Activated CD8-positive, alpha-beta T cell treated with anti-CD3 and anti-CD28 coated beads for 36 hours (primary cell): ENCODE measurements around the gene DPH5. TPM values are rescaled to one million over a fixed set of nuclear protein-coding genes. Genes with fewer than 3 reads are reported as not detected.

Source experiments
- ATAC-seq: fragments of 200-7000 bp; cut with Tn5 transposase; one replicate; pipeline ENCODE4 v1.10.0; 2021; ENCODE audit warnings: mild to moderate bottlenecking, moderate library complexity
- CTCF ChIA-PET: fragments of 350-600 bp; sonication (Branson Sonifier 250); formaldehyde crosslinking; loops from one replicate; lab custom pipeline; 2021; ENCODE audit warnings: antibody characterized with exemption; lab: Charles Lee
- POLR2A ChIA-PET: fragments of 350-600 bp; sonication (Branson Sonifier 250); formaldehyde crosslinking; loops from one replicate; lab custom pipeline; 2021; ENCODE audit warnings: antibody characterized with exemption; lab: Charles Lee
- DNase-seq: peaks from one replicate; pipeline ENCODE4 v3.0.0-alpha.2; 2020
- H3K27ac Mint-ChIP-seq: one replicate; pipeline ENCODE4 v1.8.0; 2021; ENCODE audit warnings: mild to moderate bottlenecking, mixed read lengths
- H3K27me3 Mint-ChIP-seq: one replicate; pipeline ENCODE4 v1.8.0; 2021; ENCODE audit warnings: mixed read lengths
- H3K36me3 Mint-ChIP-seq: one replicate; pipeline ENCODE4 v1.8.0; 2021; ENCODE audit warnings: low read depth, mixed read lengths
- H3K4me1 Mint-ChIP-seq: one replicate; pipeline ENCODE4 v1.8.0; 2021; ENCODE audit warnings: low read depth, mixed read lengths
- H3K4me3 Mint-ChIP-seq: one replicate; pipeline ENCODE4 v1.8.0; 2021; ENCODE audit warnings: mild to moderate bottlenecking, moderate library complexity, mixed read lengths
- H3K9me3 Mint-ChIP-seq: one replicate; pipeline ENCODE4 v1.8.0; 2021; ENCODE audit warnings: mixed read lengths
- intact Hi-C: fragments of 100-400 bp; cut with micrococcal nuclease; formaldehyde crosslinking; loops from one replicate; pipeline ENCODE4 v1.10.0; 2022
- total RNA-seq, 2 experiments: library from RNA; stranded (reverse); gene quantifications; one replicate each; pipeline ENCODE4 v1.2.3, GENCODE V29; 2021
- TF ChIP-seq, protein P1 (sequence below): fragments of 200-600 bp; IDR thresholded peaks from one replicate; pipeline ENCODE4 v1.8.0; 2022; ENCODE audit warnings: antibody characterized with exemption, mild to moderate bottlenecking

Gene DPH5
- total RNA-seq, 2 experiments from 2014 or later: 77.3 to 77.4 TPM

DNA sequence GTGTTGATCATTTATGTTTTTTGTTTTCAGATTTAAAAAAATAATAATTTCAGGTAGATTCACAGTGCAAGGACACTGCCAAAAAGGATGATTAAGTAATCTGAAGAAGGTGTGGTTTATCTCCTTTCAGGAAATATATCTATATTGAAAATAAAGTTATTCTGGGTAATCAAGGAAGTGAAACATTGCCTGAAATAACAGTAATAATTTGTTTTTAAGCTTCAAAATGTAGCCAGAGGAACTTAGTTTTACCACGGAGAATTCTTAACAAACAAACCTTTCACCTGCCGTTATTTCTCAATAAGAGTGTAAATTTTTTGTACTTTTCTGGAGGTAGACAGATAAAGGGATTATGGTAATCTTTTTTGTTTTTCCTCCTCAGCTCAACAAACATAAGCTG is 2.9 kb upstream of the DPH5 start:
- Mint-ChIP-seq H3K4me1 (peaks cover 53% of the 10 kb centered on the region), H3K36me3 (peaks cover 71% of the 10 kb centered on the region), H3K27ac (peak overlapping the region; percentile 24), H3K27me3 (no peaks in the 10 kb centered on the region), H3K9me3 (peaks cover 6% of the 10 kb centered on the region), H3K4me3 (peak overlapping the region; percentile 99)
- DNase-seq (no peak), ATAC-seq (no peak)
- intact Hi-C loops: loop anchor here (5.0 to 10.0 kb wide), 4 partner anchors 44 to 214 kb away; no protein-coding TSS in a partner anchor
- TF ChIP-seq, protein P1, sequence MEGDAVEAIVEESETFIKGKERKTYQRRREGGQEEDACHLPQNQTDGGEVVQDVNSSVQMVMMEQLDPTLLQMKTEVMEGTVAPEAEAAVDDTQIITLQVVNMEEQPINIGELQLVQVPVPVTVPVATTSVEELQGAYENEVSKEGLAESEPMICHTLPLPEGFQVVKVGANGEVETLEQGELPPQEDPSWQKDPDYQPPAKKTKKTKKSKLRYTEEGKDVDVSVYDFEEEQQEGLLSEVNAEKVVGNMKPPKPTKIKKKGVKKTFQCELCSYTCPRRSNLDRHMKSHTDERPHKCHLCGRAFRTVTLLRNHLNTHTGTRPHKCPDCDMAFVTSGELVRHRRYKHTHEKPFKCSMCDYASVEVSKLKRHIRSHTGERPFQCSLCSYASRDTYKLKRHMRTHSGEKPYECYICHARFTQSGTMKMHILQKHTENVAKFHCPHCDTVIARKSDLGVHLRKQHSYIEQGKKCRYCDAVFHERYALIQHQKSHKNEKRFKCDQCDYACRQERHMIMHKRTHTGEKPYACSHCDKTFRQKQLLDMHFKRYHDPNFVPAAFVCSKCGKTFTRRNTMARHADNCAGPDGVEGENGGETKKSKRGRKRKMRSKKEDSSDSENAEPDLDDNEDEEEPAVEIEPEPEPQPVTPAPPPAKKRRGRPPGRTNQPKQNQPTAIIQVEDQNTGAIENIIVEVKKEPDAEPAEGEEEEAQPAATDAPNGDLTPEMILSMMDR: no peak
- ChIA-PET POLR2A (interaction anchor here (1.5 kb wide), 1 partner anchor 209 kb away, joined by 5 read pairs; no protein-coding TSS in a partner anchor), CTCF (interaction anchor here (1.3 to 3.1 kb wide), 3 partner anchors 88 to 260 kb away, joined by 3 to 9 read pairs (median 4); no protein-coding TSS in a partner anchor)

DNA sequence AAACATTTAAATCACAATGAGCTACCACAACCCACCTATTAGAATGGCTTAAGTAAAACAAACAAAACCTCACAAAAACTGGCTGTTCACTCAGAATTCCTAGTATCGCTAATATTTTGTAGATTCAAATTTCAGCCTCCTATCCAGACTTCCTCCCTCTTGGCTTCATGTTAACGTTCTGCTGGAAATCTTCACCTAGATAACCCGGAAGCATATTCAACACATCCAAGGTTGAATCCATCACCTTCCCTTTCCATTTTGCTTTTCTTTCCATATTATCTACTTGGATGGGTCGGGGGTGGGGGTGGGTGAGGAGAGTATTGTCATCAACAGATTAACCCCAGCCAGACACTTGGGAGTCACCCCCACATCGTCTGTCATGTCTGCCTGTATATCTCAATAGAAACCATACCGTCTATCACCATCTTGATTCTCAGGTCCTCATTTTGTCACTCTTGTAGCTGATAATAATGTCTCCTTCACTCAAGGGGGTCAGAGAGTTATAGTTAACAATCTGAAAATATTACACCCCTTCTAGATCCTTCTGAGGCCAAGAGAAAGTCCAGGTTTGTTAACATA is 1.7 kb upstream of the DPH5 start:
- TF ChIP-seq, protein P1: no peak
- POLR2A ChIA-PET: interaction anchor here (0.8 to 1.3 kb wide), 3 partner anchors 25 to 259 kb away, joined by 3 to 4 read pairs (median 3); no protein-coding TSS in a partner anchor
- CTCF ChIA-PET: interaction anchor here (0.9 to 3.1 kb wide), 5 partner anchors 14 to 261 kb away, joined by 3 to 9 read pairs (median 3); no protein-coding TSS in a partner anchor
- no peaks in the 10 kb centered on the region for H3K27me3 Mint-ChIP-seq
- peaks cover 59% of the 10 kb centered on the region for H3K4me1 Mint-ChIP-seq
- peak overlapping the region; percentile 58 for H3K27ac Mint-ChIP-seq
- ATAC-seq (no peak), DNase-seq (no peak)
- peak overlapping the region; percentile 99 for H3K4me3 Mint-ChIP-seq
- H3K9me3 Mint-ChIP-seq: peaks cover 3% of the 10 kb centered on the region
- intact Hi-C loops: loop anchor here (5.0 to 10.0 kb wide), 4 partner anchors 45 to 215 kb away; no protein-coding TSS in a partner anchor
- H3K36me3 Mint-ChIP-seq: peaks cover 72% of the 10 kb centered on the region

DNA sequence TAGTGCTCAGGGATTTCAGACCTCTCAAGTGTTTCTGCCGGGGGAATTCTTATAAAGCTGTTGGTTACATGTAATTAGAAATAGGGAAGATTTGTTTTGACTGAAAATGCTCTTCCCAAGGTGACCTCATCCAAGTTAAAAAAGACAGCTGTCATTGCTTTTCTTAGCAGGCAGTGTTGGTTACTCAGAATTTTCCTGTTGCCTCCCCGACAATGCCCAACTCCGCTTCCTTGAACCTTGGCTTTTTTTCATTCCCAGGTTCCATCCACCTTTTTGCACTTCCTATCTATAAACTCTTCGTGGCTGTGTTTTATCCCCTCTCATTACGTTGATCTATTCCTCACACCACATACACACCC is 825 bp upstream of the DPH5 start:
- Mint-ChIP-seq H3K9me3 (peaks cover 1% of the 10 kb centered on the region), H3K4me1 (peaks cover 63% of the 10 kb centered on the region), H3K27ac (peak overlapping the region; percentile 97), H3K27me3 (no peaks in the 10 kb centered on the region), H3K4me3 (peak overlapping the region; percentile 99), H3K36me3 (peaks cover 71% of the 10 kb centered on the region)
- intact Hi-C loops: loop anchor here (5.0 to 10.0 kb wide), 4 partner anchors 46 to 216 kb away; no protein-coding TSS in a partner anchor
- ChIA-PET POLR2A (interaction anchor here (0.9 to 1.5 kb wide), 7 partner anchors 11 to 262 kb away, joined by 3 to 5 read pairs (median 3); no protein-coding TSS in a partner anchor), CTCF (interaction anchor here (0.9 to 3.1 kb wide), 3 partner anchors 23 to 262 kb away, joined by 3 to 9 read pairs (median 3); no protein-coding TSS in a partner anchor)
- no peak for ATAC-seq
- TF ChIP-seq, protein P1: no peak
- DNase-seq: no peak

DNA sequence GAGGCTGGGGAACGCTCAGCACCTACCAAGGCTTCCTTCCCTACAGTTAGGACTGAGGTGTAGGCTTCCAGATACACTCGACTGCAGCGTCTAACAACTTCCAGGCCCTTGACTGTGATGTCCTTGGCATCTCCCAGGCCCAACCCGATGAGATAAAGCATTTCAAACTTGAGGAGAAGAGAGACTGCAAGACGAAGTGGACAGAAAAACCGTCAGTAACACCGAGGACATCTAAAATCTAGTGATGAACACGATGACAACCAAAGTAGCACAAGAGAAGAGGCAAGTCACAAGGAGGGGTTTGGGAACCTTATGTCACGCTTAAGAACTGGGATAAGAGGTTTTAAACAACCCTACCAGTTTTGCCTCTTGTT is 314 bp downstream of the DPH5 start:
- H3K4me1 Mint-ChIP-seq: peaks cover 64% of the 10 kb centered on the region
- CTCF ChIA-PET: interaction anchor here (0.6 to 1.8 kb wide), 7 partner anchors 92 to 332 kb away, joined by 3 to 5 read pairs (median 3); no protein-coding TSS in a partner anchor
- ATAC-seq: peak; percentile 35
- peak overlapping the region; percentile 97 for H3K27ac Mint-ChIP-seq
- peaks cover under 1% of the 10 kb centered on the region for H3K9me3 Mint-ChIP-seq
- no peaks in the 10 kb centered on the region for H3K27me3 Mint-ChIP-seq
- intact Hi-C loops: loop anchor here (5.0 to 10.0 kb wide), 4 partner anchors 47 to 217 kb away; no protein-coding TSS in a partner anchor
- POLR2A ChIA-PET: interaction anchor here (0.7 to 1.5 kb wide), 6 partner anchors 10 to 264 kb away, joined by 3 to 5 read pairs (median 3); no protein-coding TSS in a partner anchor
- peak overlapping the region; percentile 99 for H3K4me3 Mint-ChIP-seq
- DNase-seq: no peak
- TF ChIP-seq, protein P1: no peak
- peaks cover 70% of the 10 kb centered on the region for H3K36me3 Mint-ChIP-seq
